NK-92 (cell line): Measurements from ENCODE around the gene MYEF2.

Source experiments
- DNase-seq: peaks from one replicate; lab custom pipeline; 2025; ENCODE audit not compliant: unreplicated experiment; lab: John Stamatoyannopoulos, UW

Gene MYEF2

GRCh38 chr15:48090115-48090514 lies 88.0 kb downstream of the MYEF2 start:
- DNase-seq: no peak

- DNase-seq: no peak
Measured at GRCh38 chr15:48089702-48090101, 88.4 kb downstream of the MYEF2 start.

GRCh38 chr15:48087844-48088243 lies 90.3 kb downstream of the MYEF2 start:
- no peak for DNase-seq

- no peak for DNase-seq
Measured at GRCh38 chr15:48086576-48086975, 91.5 kb downstream of the MYEF2 start.

DNA sequence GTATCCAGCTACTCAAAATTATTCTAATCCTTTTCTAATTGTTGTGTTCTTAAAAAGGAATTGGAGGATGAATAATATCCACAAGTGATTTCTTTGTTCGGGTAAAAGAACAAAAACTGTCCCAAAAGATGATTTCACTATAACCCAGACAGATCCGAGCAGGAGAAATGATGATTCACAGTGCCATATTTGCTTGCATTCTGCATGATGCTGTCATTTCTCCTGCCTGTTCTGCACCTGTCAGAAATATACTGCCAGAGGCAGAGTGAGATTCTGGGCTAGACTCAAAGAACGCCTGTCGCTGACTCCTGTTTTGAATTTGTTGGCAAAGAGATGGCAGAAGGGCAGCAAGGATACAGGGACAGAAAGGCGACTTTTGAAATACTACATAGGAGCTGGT lies 92.0 kb downstream of the MYEF2 start:
- DNase-seq: no peak

DNA sequence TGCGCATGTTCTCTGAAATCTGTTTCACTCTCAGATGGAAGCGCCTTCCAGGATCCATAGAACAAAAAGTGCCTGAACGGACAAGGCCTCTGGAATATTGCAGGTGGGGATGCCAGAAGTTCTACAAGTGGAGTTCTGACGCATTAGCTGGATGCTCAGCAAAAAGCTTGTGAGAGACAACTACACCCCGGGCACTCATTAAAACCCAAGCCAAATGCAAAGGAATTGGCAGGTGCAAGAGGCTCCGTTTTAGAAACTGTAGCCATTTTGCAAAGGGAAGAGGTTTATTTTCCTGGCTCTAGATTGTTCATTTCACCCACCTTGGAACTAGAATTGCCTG lies 92.5 kb downstream of the MYEF2 start:
- no peak for DNase-seq

- DNase-seq: no peak
Measured at GRCh38 chr15:48084759-48085590, 93.1 kb downstream of the MYEF2 start.
